LNCaP clone FGC (cell line): ENCODE results near the gene DAAM2.

Experiments
- DNase-seq: peaks from one replicate; pipeline ENCODE4 v3.0.0-alpha.2; 2011; ENCODE audit warnings: low read depth
- H3K4me3 ChIP-seq: 2 replicates; pipeline ENCODE4 v1.5.1; 2011; ENCODE audit warnings: mild to moderate bottlenecking, low read depth, low read length, control low read depth
- TF ChIP-seq, protein P1 (sequence below): IDR thresholded peaks from 2 replicates; pipeline ENCODE4 v1.5.1; 2012; ENCODE audit warnings: mild to moderate bottlenecking; ENCODE audit not compliant: control insufficient read depth, insufficient read depth; ENCODE audit errors: extremely low read depth

Gene DAAM2

DNA sequence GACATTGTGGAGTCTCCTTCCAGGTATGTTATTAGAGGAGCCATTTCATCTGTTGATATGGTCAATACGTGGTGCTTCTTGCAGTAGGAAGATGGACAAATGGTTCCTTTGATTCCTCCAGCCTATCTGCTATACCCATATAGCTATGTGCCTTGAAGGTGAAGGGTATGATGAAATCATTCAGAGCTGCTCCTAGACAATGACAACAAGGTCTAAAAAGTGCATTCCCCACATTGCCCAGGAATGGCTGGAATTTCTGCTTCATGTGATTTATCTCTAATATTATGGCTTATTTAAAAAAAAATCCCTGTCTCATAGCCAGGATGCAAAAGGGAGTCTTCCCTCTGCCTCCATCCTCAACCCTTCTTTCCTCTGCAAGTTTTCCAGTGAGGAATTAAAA, 14.1 kb downstream of the DAAM2 start:
- DNase-seq, result no peak
- no peak overlapping the region for H3K4me3 ChIP-seq
- TF ChIP-seq, protein P1, sequence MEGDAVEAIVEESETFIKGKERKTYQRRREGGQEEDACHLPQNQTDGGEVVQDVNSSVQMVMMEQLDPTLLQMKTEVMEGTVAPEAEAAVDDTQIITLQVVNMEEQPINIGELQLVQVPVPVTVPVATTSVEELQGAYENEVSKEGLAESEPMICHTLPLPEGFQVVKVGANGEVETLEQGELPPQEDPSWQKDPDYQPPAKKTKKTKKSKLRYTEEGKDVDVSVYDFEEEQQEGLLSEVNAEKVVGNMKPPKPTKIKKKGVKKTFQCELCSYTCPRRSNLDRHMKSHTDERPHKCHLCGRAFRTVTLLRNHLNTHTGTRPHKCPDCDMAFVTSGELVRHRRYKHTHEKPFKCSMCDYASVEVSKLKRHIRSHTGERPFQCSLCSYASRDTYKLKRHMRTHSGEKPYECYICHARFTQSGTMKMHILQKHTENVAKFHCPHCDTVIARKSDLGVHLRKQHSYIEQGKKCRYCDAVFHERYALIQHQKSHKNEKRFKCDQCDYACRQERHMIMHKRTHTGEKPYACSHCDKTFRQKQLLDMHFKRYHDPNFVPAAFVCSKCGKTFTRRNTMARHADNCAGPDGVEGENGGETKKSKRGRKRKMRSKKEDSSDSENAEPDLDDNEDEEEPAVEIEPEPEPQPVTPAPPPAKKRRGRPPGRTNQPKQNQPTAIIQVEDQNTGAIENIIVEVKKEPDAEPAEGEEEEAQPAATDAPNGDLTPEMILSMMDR, result no peak

DNA sequence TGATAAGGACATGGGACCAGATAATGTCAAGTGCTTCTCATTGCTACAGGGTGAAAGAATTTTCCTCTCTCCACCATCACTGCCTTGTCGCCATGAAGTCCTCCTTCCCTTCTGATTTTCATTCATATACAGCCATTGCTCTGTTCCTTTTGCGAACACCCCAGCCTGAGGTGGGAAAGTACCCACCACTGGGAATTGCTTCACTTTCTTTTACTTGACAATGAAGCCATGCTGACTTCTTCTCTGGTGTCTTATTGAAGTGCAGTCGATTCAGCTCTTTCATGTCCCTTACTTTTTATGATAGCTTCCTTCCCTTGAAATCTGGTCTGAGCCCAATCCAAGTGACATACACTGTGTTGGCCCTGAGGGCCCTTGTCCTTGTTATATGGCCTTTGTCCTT, 16.2 kb downstream of the DAAM2 start:
- no peak overlapping the region for H3K4me3 ChIP-seq
- no peak for DNase-seq
- TF ChIP-seq, protein P1, result no peak

DNA sequence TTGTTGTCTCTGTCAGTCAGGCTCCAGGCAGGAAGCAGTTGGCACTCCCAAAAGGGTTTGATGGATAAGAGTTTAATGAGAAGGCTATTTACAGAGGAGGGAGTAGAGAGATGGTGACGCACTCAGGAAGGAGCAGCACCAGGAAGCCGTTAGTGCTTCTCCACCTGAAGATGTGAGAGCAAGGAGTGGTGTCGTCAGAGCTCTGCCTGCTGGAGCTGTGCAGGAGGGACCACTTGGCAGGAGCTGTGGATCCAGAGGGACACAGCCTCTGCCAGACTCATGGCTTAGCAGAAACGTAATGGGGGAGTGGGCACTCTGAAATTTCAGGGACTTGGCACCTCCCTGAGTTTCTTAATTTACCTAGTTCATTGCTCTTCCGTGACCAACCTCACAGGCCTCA, 16.8 kb downstream of the DAAM2 start:
- no peak for DNase-seq
- H3K4me3 ChIP-seq, result no peak overlapping the region
- TF ChIP-seq, protein P1, result no peak

DNA sequence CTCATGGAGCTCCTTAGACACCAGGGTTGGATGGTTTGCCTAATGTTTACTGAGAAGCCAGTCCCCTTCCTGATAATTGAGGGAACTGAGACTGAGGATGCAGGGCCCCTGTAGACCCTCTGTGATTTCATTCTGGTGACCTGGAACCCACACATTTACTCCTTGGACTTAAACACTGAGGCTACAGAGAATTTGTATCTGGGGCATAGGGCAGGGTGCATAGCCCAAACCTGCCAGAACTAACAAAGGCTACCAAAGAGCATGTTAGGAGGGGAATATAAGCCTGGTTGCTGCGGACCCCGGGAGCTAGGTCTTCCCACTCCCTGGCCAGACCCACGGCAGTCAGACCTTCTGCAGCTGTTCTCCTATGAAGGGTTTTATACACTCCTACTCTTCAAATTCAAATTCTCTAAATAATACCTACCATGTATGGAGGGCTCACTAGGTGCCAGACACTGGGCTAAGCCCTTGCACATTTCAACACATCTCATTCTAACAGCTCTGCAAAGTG, 19.7 kb downstream of the DAAM2 start:
- TF ChIP-seq, protein P1, result no peak
- H3K4me3 ChIP-seq, result no peak overlapping the region
- DNase-seq, result no peak

DNA sequence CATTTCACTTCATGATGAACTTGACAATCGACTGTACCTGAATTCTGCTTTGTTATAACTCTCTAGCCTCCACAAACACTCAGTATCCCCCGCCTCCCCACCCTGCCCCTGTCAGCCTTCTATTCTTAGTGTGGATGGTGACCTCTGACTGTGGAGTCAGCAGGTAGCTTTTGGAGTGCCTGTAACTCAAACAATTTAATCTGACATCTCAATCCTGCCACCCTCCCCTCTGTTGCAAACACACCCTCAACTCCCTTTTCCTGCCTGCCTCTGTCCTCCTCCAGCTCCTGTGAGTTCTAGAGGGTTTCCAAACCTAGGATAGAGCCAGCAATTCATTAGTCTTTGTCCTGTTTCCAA, 20.3 kb downstream of the DAAM2 start:
- TF ChIP-seq, protein P1, result no peak

DNA sequence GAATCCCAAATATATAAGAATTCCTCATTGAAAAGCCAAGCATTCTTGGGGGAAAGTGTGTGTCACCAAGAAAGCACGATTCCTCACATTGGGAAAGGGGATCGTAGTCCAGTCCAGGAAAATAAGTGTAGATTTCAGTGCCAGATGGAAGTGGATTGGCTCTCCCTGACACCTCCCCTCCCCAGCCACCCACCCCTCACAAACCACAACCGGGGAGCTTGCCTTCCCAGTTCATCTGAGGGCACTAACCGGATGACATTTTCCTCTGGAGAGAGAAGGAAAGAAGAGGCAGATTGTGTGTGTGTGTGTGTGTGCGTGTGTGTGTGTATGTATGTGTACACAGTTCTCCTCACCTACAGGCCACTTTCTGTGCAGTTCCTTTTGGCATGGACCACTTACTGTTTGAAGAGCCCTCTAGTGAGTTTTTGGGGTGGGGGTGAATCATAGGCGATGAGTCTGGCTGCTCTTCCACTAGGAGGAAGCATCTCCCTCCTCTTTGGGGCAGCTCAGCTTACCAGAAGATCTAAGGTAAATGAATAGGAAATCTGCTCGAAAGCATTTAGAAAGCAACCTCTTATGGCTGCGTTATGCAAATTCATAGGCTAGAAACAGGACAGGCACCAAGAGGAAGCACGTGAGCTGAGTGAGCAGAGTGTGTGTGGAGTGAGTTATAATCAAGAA, 20.8 kb downstream of the DAAM2 start:
- TF ChIP-seq, protein P1, result no peak
- H3K4me3 ChIP-seq, result no peak overlapping the region

More for the DNA sequence above, 20.3 kb downstream of the DAAM2 start:
- no peak for DNase-seq
- H3K4me3 ChIP-seq, result no peak overlapping the region

DNA sequence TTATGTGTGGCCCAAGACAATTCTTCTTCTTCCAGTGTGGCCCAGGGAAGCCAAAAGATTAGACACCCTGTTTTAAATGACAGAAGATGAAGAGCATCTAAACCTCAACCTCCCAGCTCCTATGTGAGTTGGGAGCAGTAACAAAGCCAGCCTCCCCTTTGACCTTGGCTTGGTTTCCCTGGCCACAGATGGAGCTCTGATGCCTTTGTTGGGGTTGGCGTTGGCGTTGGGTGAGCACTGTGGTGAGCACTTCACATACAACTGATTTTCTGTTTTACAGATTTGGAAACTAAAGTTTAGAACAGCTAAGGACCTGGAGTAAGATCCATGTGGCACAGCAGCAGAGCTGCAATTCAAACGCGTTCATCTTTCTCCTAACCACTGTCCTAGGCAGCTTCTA, 22.1 kb downstream of the DAAM2 start:
- H3K4me3 ChIP-seq, result no peak overlapping the region
- no peak for DNase-seq
- TF ChIP-seq, protein P1, result no peak

More for the DNA sequence above, 20.8 kb downstream of the DAAM2 start:
- no peak for DNase-seq
